ENCODE data around the gene SNED1. TPM values are rescaled to one million over a fixed set of nuclear protein-coding genes. Genes with fewer than 3 reads are reported as not detected.

The SNED1 gene
- total RNA-seq, 2 experiments from 2014 or later, result 2.8 to 13.6 TPM

GRCh38 chr2:240970104-240970503 lies 28.3 kb upstream of the SNED1 start:
- BruUV-seq (replicated peaks), result no TSS peak
- TF ChIP-seq CTCF (conservative IDR thresholded peaks at IDR 0.05; ENCODE audit: low read length) (no peak), EZH2phosphoT487 (IDR thresholded peaks at IDR 0.05; ENCODE audit: borderline replicate concordance, low read depth, low read length) (no peak)
- no peaks in the 10 kb centered on the region for H3K9me3 ChIP-seq (ENCODE audit: low read length)
- no peak overlapping the region for H2AFZ ChIP-seq (ENCODE audit: low read length)
- DNase-seq (ENCODE audit: low spot score), result no peak
- no peaks in the 10 kb centered on the region for H3K4me1 ChIP-seq (ENCODE audit: insufficient read depth, low read length, poor library complexity, severe bottlenecking)
- H3K79me2 ChIP-seq (ENCODE audit: insufficient read depth, low read depth, low read length), result no peaks in the 10 kb centered on the region
- no peak overlapping the region for H3K27ac ChIP-seq (ENCODE audit: low read depth, low read length, poor library complexity, severe bottlenecking)
- intact Hi-C loops (cut with micrococcal nuclease; ENCODE audit: unreplicated experiment), result no loop called here
- no peak overlapping the region for H3K4me2 ChIP-seq (ENCODE audit: low read length)
- no peaks in the 10 kb centered on the region for H4K20me1 ChIP-seq (ENCODE audit: insufficient read depth, low read length)
- no peaks in the 10 kb centered on the region for H3K36me3 ChIP-seq (ENCODE audit: insufficient read depth, low read length)
- ChIA-PET CTCF (ENCODE audit: unreplicated experiment) (no interaction called here), POLR2A (no interaction called here)
- no peak overlapping the region for H3K4me3 ChIP-seq (ENCODE audit: low read depth, low read length, poor library complexity, severe bottlenecking)
- no peaks in the 10 kb centered on the region for H3K9me2 ChIP-seq (ENCODE audit: insufficient read depth, low read length)

- BruUV-seq (replicated peaks), result no TSS peak
- no peaks in the 10 kb centered on the region for H3K9me2 ChIP-seq (ENCODE audit: insufficient read depth, low read length)
- CTCF ChIA-PET (ENCODE audit: unreplicated experiment), result no interaction called here
- no peaks in the 10 kb centered on the region for H3K4me1 ChIP-seq (ENCODE audit: insufficient read depth, low read length, poor library complexity, severe bottlenecking)
- H3K4me2 ChIP-seq (ENCODE audit: low read length), result no peak overlapping the region
- no peak overlapping the region for H3K4me3 ChIP-seq (ENCODE audit: low read depth, low read length, poor library complexity, severe bottlenecking)
- H3K27ac ChIP-seq (ENCODE audit: low read depth, low read length, poor library complexity, severe bottlenecking), result no peak overlapping the region
- no peaks in the 10 kb centered on the region for H4K20me1 ChIP-seq (ENCODE audit: insufficient read depth, low read length)
- H3K79me2 ChIP-seq (ENCODE audit: insufficient read depth, low read depth, low read length), result no peaks in the 10 kb centered on the region
- intact Hi-C loops (cut with micrococcal nuclease; ENCODE audit: unreplicated experiment), result no loop called here
- POLR2A ChIA-PET, result no interaction called here
- no peak overlapping the region for H2AFZ ChIP-seq (ENCODE audit: low read length)
- no peaks in the 10 kb centered on the region for H3K9me3 ChIP-seq (ENCODE audit: low read length)
- DNase-seq (ENCODE audit: low spot score), result no peak
- TF ChIP-seq EZH2phosphoT487 (IDR thresholded peaks at IDR 0.05; ENCODE audit: borderline replicate concordance, low read depth, low read length), result no peak
- TF ChIP-seq CTCF (conservative IDR thresholded peaks at IDR 0.05; ENCODE audit: low read length), result no peak
- H3K36me3 ChIP-seq (ENCODE audit: insufficient read depth, low read length), result no peaks in the 10 kb centered on the region
These were observed 27.6 kb upstream of the SNED1 start for GRCh38 chr2:240970816-240971215.

DNA sequence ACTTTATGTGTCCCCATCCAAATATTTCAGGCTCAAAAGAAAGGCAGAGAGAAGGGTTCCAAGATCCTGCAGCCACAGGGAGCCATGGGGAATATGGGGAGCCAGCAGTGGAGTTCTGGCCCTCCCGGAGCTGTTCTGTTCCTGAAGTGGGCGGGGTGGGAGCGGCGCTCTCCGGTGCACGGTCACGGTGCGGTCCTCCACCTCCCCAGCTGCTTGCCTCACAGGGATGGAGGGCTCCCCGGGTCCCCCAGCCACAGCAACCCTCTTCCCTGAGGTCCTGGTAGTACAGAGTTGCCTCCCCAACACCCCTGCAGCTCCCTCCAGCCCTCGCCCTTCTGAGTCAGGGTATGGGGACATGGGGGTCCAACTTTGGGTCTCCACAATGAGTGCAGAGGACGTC lies 26.2 kb upstream of the SNED1 start:
- Histone ChIP-seq H3K9me3 (ENCODE audit: low read length) (no peaks in the 10 kb centered on the region), H3K79me2 (ENCODE audit: insufficient read depth, low read depth, low read length) (no peaks in the 10 kb centered on the region), H3K4me2 (ENCODE audit: low read length) (no peak overlapping the region), H3K9me2 (ENCODE audit: insufficient read depth, low read length) (no peaks in the 10 kb centered on the region), H3K4me3 (ENCODE audit: low read depth, low read length, poor library complexity, severe bottlenecking) (no peak overlapping the region), H3K27ac (ENCODE audit: low read depth, low read length, poor library complexity, severe bottlenecking) (no peak overlapping the region), H3K36me3 (ENCODE audit: insufficient read depth, low read length) (no peaks in the 10 kb centered on the region), H2AFZ (ENCODE audit: low read length) (no peak overlapping the region), H4K20me1 (ENCODE audit: insufficient read depth, low read length) (no peaks in the 10 kb centered on the region), H3K4me1 (ENCODE audit: insufficient read depth, low read length, poor library complexity, severe bottlenecking) (no peaks in the 10 kb centered on the region)
- TF ChIP-seq CTCF (conservative IDR thresholded peaks at IDR 0.05; ENCODE audit: low read length) (no peak), EZH2phosphoT487 (IDR thresholded peaks at IDR 0.05; ENCODE audit: borderline replicate concordance, low read depth, low read length) (no peak)
- ChIA-PET CTCF (ENCODE audit: unreplicated experiment) (no interaction called here), POLR2A (no interaction called here)
- intact Hi-C loops (cut with micrococcal nuclease; ENCODE audit: unreplicated experiment), result no loop called here
- BruUV-seq (replicated peaks), result no TSS peak
- no peak for DNase-seq (ENCODE audit: low spot score)

Data from OCI-LY7 (cell line).